Lower leg skin (tissue), 4 donors: Measurements from ENCODE around the gene MRTO4. TPM values are rescaled to one million over a fixed set of nuclear protein-coding genes. Genes with fewer than 3 reads are reported as not detected.

Experiments used
- DNase-seq, 2 donors: peaks; one replicate each; pipeline ENCODE4 v3.0.0-alpha.2; 2019; ENCODE audit warnings: low spot score in 2 of 2
- H3K4me3 ChIP-seq: fragments of 200-600 bp; sonication (generic); 2 replicates; pipeline ENCODE4 v1.5.1; 2017; ENCODE audit warnings: mild to moderate bottlenecking, low read depth; ENCODE audit not compliant: poor library complexity, severe bottlenecking
- CTCF ChIP-seq, 3 donors: fragments of 450-650 bp; IDR thresholded peaks; one replicate each; pipeline ENCODE4 v1.5.1; 2016; ENCODE audit warnings: antibody characterized with exemption in 3 of 3, mild to moderate bottlenecking in 3 of 3, moderate library complexity in 2 of 3
- POLR2A ChIP-seq, 2 donors: fragments of 450-650 bp; IDR thresholded peaks; one replicate each; pipeline ENCODE4 v1.6.1; 2016 to 2017; ENCODE audit warnings: antibody characterized with exemption in 2 of 2, mild to moderate bottlenecking in 1 of 2, moderate library complexity in 1 of 2
- WGBS, 2 donors: methylation state at CpG; one replicate each; pipeline ENCODE4 v1.1.5; 2018; 5-methylcytosine and 5-hydroxymethylcytosine counted together
- intact Hi-C: fragments of 100-400 bp; cut with DNase I; formaldehyde crosslinking; loops from one replicate; pipeline ENCODE4 v1.15.0; 2023; ENCODE audit warnings: low total_unique reads
- total RNA-seq, 4 donors: library from RNA; depleted of rRNA; stranded (reverse); fragments of >200 nt; gene quantifications; one replicate each; pipeline ENCODE4 v1.1.0, GENCODE V29; 2016

MRTO4 gene
- total RNA-seq, 4 donors from 2014 or later, result 12.4 to 26.4 (median 20.9) TPM

GRCh38 chr1:19232524-19232846 is 19.1 kb upstream of the MRTO4 start:
- DNase-seq, result peak in 1 of 2 donors; percentile 29
- intact Hi-C loops, result no loop called here
- TF ChIP-seq CTCF (IDR thresholded peaks at IDR 0.05) (no peak), POLR2A (IDR thresholded peaks at IDR 0.05) (no peak)
- H3K4me3 ChIP-seq, result no peak overlapping the region

GRCh38 chr1:19234224-19234623 is 17.4 kb upstream of the MRTO4 start:
- H3K4me3 ChIP-seq, result no peak overlapping the region
- WGBS, 2 donors, result 94 to 95% methylated on average over 3 of the region's 3 CpGs
- no peak for TF ChIP-seq POLR2A (IDR thresholded peaks at IDR 0.05)
- no peak for TF ChIP-seq CTCF (IDR thresholded peaks at IDR 0.05)
- peak in 1 of 2 donors; percentile 26 for DNase-seq
- intact Hi-C loops, result no loop called here

- intact Hi-C loops, result no loop called here
- TF ChIP-seq POLR2A (IDR thresholded peaks at IDR 0.05), result no peak
- TF ChIP-seq CTCF (IDR thresholded peaks at IDR 0.05), result no peak
- no peak overlapping the region for H3K4me3 ChIP-seq
- WGBS, 2 donors, result 82 to 86% methylated on average over 7 of the region's 7 CpGs
- no peak for DNase-seq
Observed at GRCh38 chr1:19239876-19240275, 11.7 kb upstream of the MRTO4 start.

GRCh38 chr1:19240673-19241538 is 10.7 kb upstream of the MRTO4 start:
- WGBS, 2 donors, result 63 to 67% methylated on average over 7 of the region's 7 CpGs
- peak; percentile 43 to 91 for DNase-seq
- TF ChIP-seq POLR2A (IDR thresholded peaks at IDR 0.05) (no peak), CTCF (IDR thresholded peaks at IDR 0.05) (peak in 1 of 3 donors; percentile 73)
- H3K4me3 ChIP-seq, result no peak overlapping the region
- intact Hi-C loops, result no loop called here

GRCh38 chr1:19250629-19251304 is 838 bp upstream of the MRTO4 start:
- intact Hi-C loops, result no loop called here

GRCh38 chr1:19254416-19254815 is 2.8 kb downstream of the MRTO4 start:
- TF ChIP-seq CTCF (IDR thresholded peaks at IDR 0.05) (no peak), POLR2A (IDR thresholded peaks at IDR 0.05) (no peak)
- no peak overlapping the region for H3K4me3 ChIP-seq
- DNase-seq, result no peak
- intact Hi-C loops, result no loop called here

More at GRCh38 chr1:19250629-19251304, 838 bp upstream of the MRTO4 start:
- peak overlapping the region; percentile 84 for H3K4me3 ChIP-seq
- DNase-seq, result no peak
- TF ChIP-seq POLR2A (IDR thresholded peaks at IDR 0.05), result no peak
- WGBS, 2 donors, result 12 to 13% methylated on average over 14 of the region's 14 CpGs
